ENCODE measurements around the gene SHC4.
A peak's percentile ranks its signal among the peaks of the same experiment; 100 is the strongest.

SHC4 gene

GRCh38 chr15:48803877-48804276 lies 159.8 kb downstream of the SHC4 start:
- Histone ChIP-seq H3K27me3 (replicated peaks) (no peaks in the 10 kb centered on the region), H3K27ac (no peak overlapping the region)
- in situ Hi-C loops (cut with HindIII; ENCODE audit: low pct_ligation_motif_present, low sequenced_read_pairs), result no loop called here

GRCh38 chr15:48802867-48803266 lies 160.9 kb downstream of the SHC4 start:
- TF ChIP-seq CTCF (IDR thresholded peaks at IDR 0.05; ENCODE audit: low read depth, low read length, missing control alignments), result no peak
- H3K4me3 ChIP-seq (ENCODE audit: low read depth, low read length), result no peak overlapping the region
- H3K36me3 ChIP-seq (replicated peaks), result no peaks in the 10 kb centered on the region
- H3K27ac ChIP-seq, result peak overlapping the region; percentile 40
- in situ Hi-C loops (cut with HindIII; ENCODE audit: low pct_ligation_motif_present, low sequenced_read_pairs), result no loop called here
- H3K27me3 ChIP-seq (replicated peaks), result no peaks in the 10 kb centered on the region
- DNase-seq, result peak; percentile 94

More at GRCh38 chr15:48803877-48804276, 159.8 kb downstream of the SHC4 start:
- no peak for DNase-seq
- H3K36me3 ChIP-seq (replicated peaks), result no peaks in the 10 kb centered on the region
- H3K4me3 ChIP-seq (ENCODE audit: low read depth, low read length), result no peak overlapping the region
- no peak for TF ChIP-seq CTCF (IDR thresholded peaks at IDR 0.05; ENCODE audit: low read depth, low read length, missing control alignments)

- Histone ChIP-seq H3K4me3 (ENCODE audit: low read depth, low read length) (no peak overlapping the region), H3K27ac (peak overlapping the region; percentile 40), H3K36me3 (replicated peaks) (peaks cover under 1% of the 10 kb centered on the region), H3K27me3 (replicated peaks) (no peaks in the 10 kb centered on the region)
- no peak for DNase-seq
- no peak for TF ChIP-seq CTCF (IDR thresholded peaks at IDR 0.05; ENCODE audit: low read depth, low read length, missing control alignments)
- in situ Hi-C loops (cut with HindIII; ENCODE audit: low pct_ligation_motif_present, low sequenced_read_pairs), result no loop called here
Observed at GRCh38 chr15:48802257-48802656, 161.5 kb downstream of the SHC4 start.

- Histone ChIP-seq H3K27ac (no peak overlapping the region), H3K27me3 (replicated peaks) (no peaks in the 10 kb centered on the region), H3K4me3 (ENCODE audit: low read depth, low read length) (no peak overlapping the region), H3K36me3 (replicated peaks) (peaks cover 3% of the 10 kb centered on the region)
- in situ Hi-C loops (cut with HindIII; ENCODE audit: low pct_ligation_motif_present, low sequenced_read_pairs), result no loop called here
- peak; percentile 27 for TF ChIP-seq CTCF (IDR thresholded peaks at IDR 0.05; ENCODE audit: low read depth, low read length, missing control alignments)
- no peak for DNase-seq
Observed at GRCh38 chr15:48800811-48801455, 162.8 kb downstream of the SHC4 start.

GRCh38 chr15:48800245-48800644 lies 163.5 kb downstream of the SHC4 start:
- Histone ChIP-seq H3K27ac (no peak overlapping the region), H3K4me3 (ENCODE audit: low read depth, low read length) (no peak overlapping the region), H3K27me3 (replicated peaks) (no peaks in the 10 kb centered on the region), H3K36me3 (replicated peaks) (peaks cover 3% of the 10 kb centered on the region)
- no peak for TF ChIP-seq CTCF (IDR thresholded peaks at IDR 0.05; ENCODE audit: low read depth, low read length, missing control alignments)
- no peak for DNase-seq
- in situ Hi-C loops (cut with HindIII; ENCODE audit: low pct_ligation_motif_present, low sequenced_read_pairs), result no loop called here

GRCh38 chr15:48798319-48798718 lies 165.4 kb downstream of the SHC4 start:
- no peak overlapping the region for H3K4me3 ChIP-seq (ENCODE audit: low read depth, low read length)
- in situ Hi-C loops (cut with HindIII; ENCODE audit: low pct_ligation_motif_present, low sequenced_read_pairs), result no loop called here
- H3K27me3 ChIP-seq (replicated peaks), result no peaks in the 10 kb centered on the region
- no peak overlapping the region for H3K27ac ChIP-seq
- no peak for DNase-seq
- peaks cover 3% of the 10 kb centered on the region for H3K36me3 ChIP-seq (replicated peaks)
- TF ChIP-seq CTCF (IDR thresholded peaks at IDR 0.05; ENCODE audit: low read depth, low read length, missing control alignments), result no peak
